ENCODE results near the gene PREX1.

Gene PREX1

GRCh38 chr20:48695255-48695654, 132.5 kb downstream of the PREX1 start:
- no peak for DNase-seq

- no peak for DNase-seq
These were observed 133.4 kb downstream of the PREX1 start for GRCh38 chr20:48694381-48694865.

- DNase-seq = no peak
These were observed 136.3 kb downstream of the PREX1 start for GRCh38 chr20:48691523-48691922.

GRCh38 chr20:48690888-48691287, 136.9 kb downstream of the PREX1 start:
- DNase-seq = no peak

GRCh38 chr20:48689874-48690571, 137.8 kb downstream of the PREX1 start:
- no peak for DNase-seq

GRCh38 chr20:48689388-48689787, 138.4 kb downstream of the PREX1 start:
- DNase-seq = no peak

- no peak for DNase-seq
These were observed 139.2 kb downstream of the PREX1 start for GRCh38 chr20:48688579-48688978.

GRCh38 chr20:48687117-48687800, 140.5 kb downstream of the PREX1 start:
- no peak for DNase-seq

GRCh38 chr20:48686238-48687116, 141.3 kb downstream of the PREX1 start:
- peak; percentile 42 for DNase-seq

- no peak for DNase-seq
These were observed 142.5 kb downstream of the PREX1 start for GRCh38 chr20:48685300-48685699.

GRCh38 chr20:48684501-48685041, 143.2 kb downstream of the PREX1 start:
- DNase-seq = no peak

GRCh38 chr20:48683467-48684175, 144.2 kb downstream of the PREX1 start:
- no peak for DNase-seq

- DNase-seq = peak; percentile 96
These were observed 145.1 kb downstream of the PREX1 start for GRCh38 chr20:48682529-48683363.

GRCh38 chr20:48681873-48682426, 145.8 kb downstream of the PREX1 start:
- no peak for DNase-seq

GRCh38 chr20:48681201-48681872, 146.5 kb downstream of the PREX1 start:
- no peak for DNase-seq

- no peak for DNase-seq
These were observed 147.1 kb downstream of the PREX1 start for GRCh38 chr20:48680650-48681049.

GRCh38 chr20:48679599-48679998, 148.2 kb downstream of the PREX1 start:
- DNase-seq = no peak

- DNase-seq = no peak
These were observed 148.8 kb downstream of the PREX1 start for GRCh38 chr20:48679011-48679410.

- DNase-seq = no peak
These were observed 149.4 kb downstream of the PREX1 start for GRCh38 chr20:48678421-48678820.

- DNase-seq = no peak
These were observed 150.9 kb downstream of the PREX1 start for GRCh38 chr20:48676795-48677460.
